ENCODE data around the gene PRKD2.

Gene PRKD2

GRCh38 chr19:46698395-46699321 is 18.3 kb downstream of the PRKD2 start:
- no peak for TF ChIP-seq POLR2AphosphoS5 (IDR thresholded peaks at IDR 0.05; ENCODE audit: low read depth, low read length)
- no peak for TF ChIP-seq SIN3A (IDR thresholded peaks at IDR 0.05; ENCODE audit: borderline replicate concordance, insufficient read depth, low read length)
- TF ChIP-seq TAF1 (IDR thresholded peaks at IDR 0.05; ENCODE audit: borderline replicate concordance, insufficient read depth, low read length), result no peak

DNA sequence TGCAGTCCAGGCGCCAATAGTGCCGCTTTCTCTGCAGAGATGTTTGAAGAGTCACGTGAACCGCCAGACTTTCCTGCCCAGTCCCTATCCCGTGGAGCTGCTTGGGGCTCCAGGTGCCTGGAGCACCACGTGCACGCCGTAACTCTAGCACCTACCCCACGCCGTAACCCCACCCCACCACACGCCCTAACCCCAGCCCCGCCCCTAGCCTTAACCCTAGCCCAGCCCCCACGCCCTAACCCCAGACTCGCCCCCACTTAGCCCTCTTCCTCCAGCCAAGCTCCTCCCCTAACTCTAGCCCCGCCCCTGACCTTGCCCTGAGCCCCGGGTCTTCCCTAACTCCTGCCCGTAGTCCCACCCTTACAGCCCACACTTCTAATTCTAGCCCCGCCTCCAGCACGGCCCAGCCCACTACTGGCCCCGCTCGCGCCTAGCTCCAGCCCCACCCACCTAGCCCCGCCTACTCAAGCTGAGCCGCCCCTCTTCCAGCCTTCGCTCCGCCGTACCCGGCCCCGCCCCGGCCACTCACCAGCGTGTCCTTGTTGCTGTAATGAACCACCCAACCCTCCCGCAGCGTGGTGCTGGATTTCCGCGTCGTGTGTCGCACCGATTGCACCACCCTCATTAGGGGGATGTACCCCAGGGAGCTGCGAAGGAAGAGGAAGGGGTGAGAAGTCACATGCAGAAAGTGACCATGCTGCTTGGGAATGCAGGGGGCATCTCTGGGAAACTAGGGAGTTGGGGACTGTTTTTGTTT is 19.5 kb downstream of the PRKD2 start:
- TF ChIP-seq TAF1 (IDR thresholded peaks at IDR 0.05; ENCODE audit: borderline replicate concordance, insufficient read depth, low read length), result no peak
- no peak for TF ChIP-seq SIN3A (IDR thresholded peaks at IDR 0.05; ENCODE audit: borderline replicate concordance, insufficient read depth, low read length)
- no peak for TF ChIP-seq POLR2AphosphoS5 (IDR thresholded peaks at IDR 0.05; ENCODE audit: low read depth, low read length)
- TF ChIP-seq, protein P1, sequence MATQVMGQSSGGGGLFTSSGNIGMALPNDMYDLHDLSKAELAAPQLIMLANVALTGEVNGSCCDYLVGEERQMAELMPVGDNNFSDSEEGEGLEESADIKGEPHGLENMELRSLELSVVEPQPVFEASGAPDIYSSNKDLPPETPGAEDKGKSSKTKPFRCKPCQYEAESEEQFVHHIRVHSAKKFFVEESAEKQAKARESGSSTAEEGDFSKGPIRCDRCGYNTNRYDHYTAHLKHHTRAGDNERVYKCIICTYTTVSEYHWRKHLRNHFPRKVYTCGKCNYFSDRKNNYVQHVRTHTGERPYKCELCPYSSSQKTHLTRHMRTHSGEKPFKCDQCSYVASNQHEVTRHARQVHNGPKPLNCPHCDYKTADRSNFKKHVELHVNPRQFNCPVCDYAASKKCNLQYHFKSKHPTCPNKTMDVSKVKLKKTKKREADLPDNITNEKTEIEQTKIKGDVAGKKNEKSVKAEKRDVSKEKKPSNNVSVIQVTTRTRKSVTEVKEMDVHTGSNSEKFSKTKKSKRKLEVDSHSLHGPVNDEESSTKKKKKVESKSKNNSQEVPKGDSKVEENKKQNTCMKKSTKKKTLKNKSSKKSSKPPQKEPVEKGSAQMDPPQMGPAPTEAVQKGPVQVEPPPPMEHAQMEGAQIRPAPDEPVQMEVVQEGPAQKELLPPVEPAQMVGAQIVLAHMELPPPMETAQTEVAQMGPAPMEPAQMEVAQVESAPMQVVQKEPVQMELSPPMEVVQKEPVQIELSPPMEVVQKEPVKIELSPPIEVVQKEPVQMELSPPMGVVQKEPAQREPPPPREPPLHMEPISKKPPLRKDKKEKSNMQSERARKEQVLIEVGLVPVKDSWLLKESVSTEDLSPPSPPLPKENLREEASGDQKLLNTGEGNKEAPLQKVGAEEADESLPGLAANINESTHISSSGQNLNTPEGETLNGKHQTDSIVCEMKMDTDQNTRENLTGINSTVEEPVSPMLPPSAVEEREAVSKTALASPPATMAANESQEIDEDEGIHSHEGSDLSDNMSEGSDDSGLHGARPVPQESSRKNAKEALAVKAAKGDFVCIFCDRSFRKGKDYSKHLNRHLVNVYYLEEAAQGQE (IDR thresholded peaks at IDR 0.05; ENCODE audit: insufficient read depth in 1 of 2, low read depth in 2 of 2, low read length in 2 of 2), result no peak
- no peak for TF ChIP-seq FOXP2 (optimal IDR thresholded peaks at IDR 0.05; ENCODE audit: borderline replicate concordance, extremely low read depth, extremely low read length, insufficient read depth)

- TF ChIP-seq POLR2AphosphoS5 (IDR thresholded peaks at IDR 0.05; ENCODE audit: low read depth, low read length), result no peak
- TF ChIP-seq, protein P1 (IDR thresholded peaks at IDR 0.05; ENCODE audit: insufficient read depth in 1 of 2, low read depth in 2 of 2, low read length in 2 of 2), result no peak
- no peak for TF ChIP-seq FOXP2 (optimal IDR thresholded peaks at IDR 0.05; ENCODE audit: borderline replicate concordance, extremely low read depth, extremely low read length, insufficient read depth)
- TF ChIP-seq SIN3A (IDR thresholded peaks at IDR 0.05; ENCODE audit: borderline replicate concordance, insufficient read depth, low read length), result no peak
- TF ChIP-seq TAF1 (IDR thresholded peaks at IDR 0.05; ENCODE audit: borderline replicate concordance, insufficient read depth, low read length), result no peak
Observed at GRCh38 chr19:46696866-46697203, 20.1 kb downstream of the PRKD2 start.

DNA sequence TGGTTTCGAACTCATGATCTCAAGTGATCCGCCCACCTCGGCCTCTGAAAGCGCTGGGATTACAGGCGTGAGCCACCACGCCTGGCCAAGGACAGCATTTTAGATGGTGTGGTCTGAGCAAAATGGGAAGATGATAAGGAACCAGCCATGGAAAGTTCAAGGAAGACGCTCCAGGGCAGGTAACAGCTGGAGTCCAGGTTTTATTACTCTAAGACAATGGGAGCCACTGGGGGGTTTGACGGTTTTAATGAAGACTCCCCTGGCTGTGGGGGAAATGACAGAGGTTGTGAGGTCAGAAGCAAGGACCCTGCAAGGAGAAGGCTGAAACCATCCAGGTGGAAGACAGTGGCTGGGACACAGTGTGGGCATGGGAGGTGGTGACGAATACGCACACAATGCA is 20.9 kb downstream of the PRKD2 start:
- TF ChIP-seq FOXP2 (optimal IDR thresholded peaks at IDR 0.05; ENCODE audit: borderline replicate concordance, extremely low read depth, extremely low read length, insufficient read depth), result no peak
- no peak for TF ChIP-seq TAF1 (IDR thresholded peaks at IDR 0.05; ENCODE audit: borderline replicate concordance, insufficient read depth, low read length)
- TF ChIP-seq, protein P1 (IDR thresholded peaks at IDR 0.05; ENCODE audit: insufficient read depth in 1 of 2, low read depth in 2 of 2, low read length in 2 of 2), result no peak
- TF ChIP-seq SIN3A (IDR thresholded peaks at IDR 0.05; ENCODE audit: borderline replicate concordance, insufficient read depth, low read length), result no peak
- no peak for TF ChIP-seq POLR2AphosphoS5 (IDR thresholded peaks at IDR 0.05; ENCODE audit: low read depth, low read length)

- TF ChIP-seq SIN3A (IDR thresholded peaks at IDR 0.05; ENCODE audit: borderline replicate concordance, insufficient read depth, low read length), result no peak
- TF ChIP-seq POLR2AphosphoS5 (IDR thresholded peaks at IDR 0.05; ENCODE audit: low read depth, low read length), result no peak
- TF ChIP-seq FOXP2 (optimal IDR thresholded peaks at IDR 0.05; ENCODE audit: borderline replicate concordance, extremely low read depth, extremely low read length, insufficient read depth), result no peak
- TF ChIP-seq TAF1 (IDR thresholded peaks at IDR 0.05; ENCODE audit: borderline replicate concordance, insufficient read depth, low read length), result no peak
- TF ChIP-seq, protein P1 (IDR thresholded peaks at IDR 0.05; ENCODE audit: insufficient read depth in 1 of 2, low read depth in 2 of 2, low read length in 2 of 2), result no peak
Observed at GRCh38 chr19:46693760-46694159, 23.2 kb downstream of the PRKD2 start.

All from PFSK-1 (cell line).